ENCODE measurements around the gene TTYH3.
"Not testable (repeated sequence)": the region's sequence is repeated elsewhere in the genome, so short reads cannot be mapped to it uniquely, and the experiment has no call there.

Gene TTYH3

GRCh38 chr7:2692543-2692942 is 60.8 kb downstream of the TTYH3 start:
- Mint-ChIP-seq H3K27me3 (ENCODE audit: low read depth) (peaks cover 41% of the 10 kb centered on the region), H3K4me3 (no peak overlapping the region), H3K9me3 (no peaks in the 10 kb centered on the region), H3K36me3 (ENCODE audit: low read depth) (no peaks in the 10 kb centered on the region), H3K4me1 (peaks cover 10% of the 10 kb centered on the region), H3K27ac (no peak overlapping the region)
- no peak for TF ChIP-seq CTCF (IDR thresholded peaks at IDR 0.05; ENCODE audit: unreplicated experiment in 3 of 3)

GRCh38 chr7:2693420-2694121 is 61.8 kb downstream of the TTYH3 start:
- H3K27me3 Mint-ChIP-seq (ENCODE audit: low read depth): peaks cover 37% of the 10 kb centered on the region
- peaks cover 10% of the 10 kb centered on the region for H3K4me1 Mint-ChIP-seq
- not testable (repeated sequence) for H3K36me3 Mint-ChIP-seq (ENCODE audit: low read depth); H3K4me3 Mint-ChIP-seq; H3K27ac Mint-ChIP-seq; H3K9me3 Mint-ChIP-seq

GRCh38 chr7:2694122-2694436 is 62.3 kb downstream of the TTYH3 start:
- H3K4me3 Mint-ChIP-seq; H3K27ac Mint-ChIP-seq; H3K36me3 Mint-ChIP-seq (ENCODE audit: low read depth); H3K9me3 Mint-ChIP-seq; H3K4me1 Mint-ChIP-seq: not testable (repeated sequence)
- H3K27me3 Mint-ChIP-seq (ENCODE audit: low read depth): peaks cover 37% of the 10 kb centered on the region

GRCh38 chr7:2698581-2699288 is 66.9 kb downstream of the TTYH3 start:
- Mint-ChIP-seq H3K27ac (no peak overlapping the region), H3K36me3 (ENCODE audit: low read depth) (no peaks in the 10 kb centered on the region), H3K4me1 (no peaks in the 10 kb centered on the region), H3K4me3 (no peak overlapping the region), H3K9me3 (no peaks in the 10 kb centered on the region), H3K27me3 (ENCODE audit: low read depth) (peaks cover 26% of the 10 kb centered on the region)
- no peak for TF ChIP-seq CTCF (IDR thresholded peaks at IDR 0.05; ENCODE audit: unreplicated experiment in 3 of 3)

GRCh38 chr7:2699289-2699620 is 67.5 kb downstream of the TTYH3 start:
- Mint-ChIP-seq H3K27me3 (ENCODE audit: low read depth) (peaks cover 24% of the 10 kb centered on the region), H3K4me3 (no peak overlapping the region), H3K4me1 (no peaks in the 10 kb centered on the region), H3K9me3 (no peaks in the 10 kb centered on the region), H3K27ac (no peak overlapping the region), H3K36me3 (ENCODE audit: low read depth) (no peaks in the 10 kb centered on the region)
- TF ChIP-seq CTCF (IDR thresholded peaks at IDR 0.05; ENCODE audit: unreplicated experiment in 3 of 3): no peak

- peaks cover 26% of the 10 kb centered on the region for H3K27me3 Mint-ChIP-seq (ENCODE audit: low read depth)
- TF ChIP-seq CTCF (IDR thresholded peaks at IDR 0.05; ENCODE audit: unreplicated experiment in 3 of 3): no peak
- no peaks in the 10 kb centered on the region for H3K36me3 Mint-ChIP-seq (ENCODE audit: low read depth)
- H3K4me1 Mint-ChIP-seq: peaks cover 3% of the 10 kb centered on the region
- no peaks in the 10 kb centered on the region for H3K9me3 Mint-ChIP-seq
- H3K4me3 Mint-ChIP-seq: no peak overlapping the region
- no peak overlapping the region for H3K27ac Mint-ChIP-seq
These were observed 68.5 kb downstream of the TTYH3 start for GRCh38 chr7:2700141-2700850.

- peaks cover 6% of the 10 kb centered on the region for H3K4me1 Mint-ChIP-seq
- no peak overlapping the region for H3K27ac Mint-ChIP-seq
- no peak for TF ChIP-seq CTCF (IDR thresholded peaks at IDR 0.05; ENCODE audit: unreplicated experiment in 3 of 3)
- no peak overlapping the region for H3K4me3 Mint-ChIP-seq
- H3K36me3 Mint-ChIP-seq (ENCODE audit: low read depth): no peaks in the 10 kb centered on the region
- no peaks in the 10 kb centered on the region for H3K9me3 Mint-ChIP-seq
- peaks cover 27% of the 10 kb centered on the region for H3K27me3 Mint-ChIP-seq (ENCODE audit: low read depth)
These were observed 69.6 kb downstream of the TTYH3 start for GRCh38 chr7:2701424-2701823.
